ENCODE data around the gene BTF3. TPM values are rescaled to one million over a fixed set of nuclear protein-coding genes. Genes with fewer than 3 reads are reported as not detected.
A peak's percentile ranks its signal among the peaks of the same experiment; 100 is the strongest.

Gene BTF3
- total and polyA plus RNA-seq, 9 of the 15 experiments (the other 6 are each of a cell fraction or from before 2014, with no cell fraction given), result 534 to 1,637 (median 848) TPM

- TF ChIP-seq, protein P1, sequence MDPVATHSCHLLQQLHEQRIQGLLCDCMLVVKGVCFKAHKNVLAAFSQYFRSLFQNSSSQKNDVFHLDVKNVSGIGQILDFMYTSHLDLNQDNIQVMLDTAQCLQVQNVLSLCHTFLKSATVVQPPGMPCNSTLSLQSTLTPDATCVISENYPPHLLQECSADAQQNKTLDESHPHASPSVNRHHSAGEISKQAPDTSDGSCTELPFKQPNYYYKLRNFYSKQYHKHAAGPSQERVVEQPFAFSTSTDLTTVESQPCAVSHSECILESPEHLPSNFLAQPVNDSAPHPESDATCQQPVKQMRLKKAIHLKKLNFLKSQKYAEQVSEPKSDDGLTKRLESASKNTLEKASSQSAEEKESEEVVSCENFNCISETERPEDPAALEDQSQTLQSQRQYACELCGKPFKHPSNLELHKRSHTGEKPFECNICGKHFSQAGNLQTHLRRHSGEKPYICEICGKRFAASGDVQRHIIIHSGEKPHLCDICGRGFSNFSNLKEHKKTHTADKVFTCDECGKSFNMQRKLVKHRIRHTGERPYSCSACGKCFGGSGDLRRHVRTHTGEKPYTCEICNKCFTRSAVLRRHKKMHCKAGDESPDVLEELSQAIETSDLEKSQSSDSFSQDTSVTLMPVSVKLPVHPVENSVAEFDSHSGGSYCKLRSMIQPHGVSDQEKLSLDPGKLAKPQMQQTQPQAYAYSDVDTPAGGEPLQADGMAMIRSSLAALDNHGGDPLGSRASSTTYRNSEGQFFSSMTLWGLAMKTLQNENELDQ (CRISPR knock-in tag; IDR thresholded peaks at IDR 0.05; ENCODE audit: borderline replicate concordance), result no peak
- TF ChIP-seq ZNF311 (CRISPR knock-in tag; IDR thresholded peaks at IDR 0.05), result no peak
- TF ChIP-seq ZNF695 (CRISPR knock-in tag; IDR thresholded peaks at IDR 0.05), result no peak
- TF ChIP-seq ZNF146 (CRISPR knock-in tag; IDR thresholded peaks at IDR 0.05; ENCODE audit: unreplicated experiment), result no peak
- no peak for TF ChIP-seq SMAD2 (IDR thresholded peaks at IDR 0.05; ENCODE audit: low read depth, low read length)
- TF ChIP-seq WHSC1 (IDR thresholded peaks at IDR 0.05; ENCODE audit: low read length), result no peak
- TF ChIP-seq PRPF4 (IDR thresholded peaks at IDR 0.05; ENCODE audit: insufficient read depth, low read depth, low read length, poor library complexity, severe bottlenecking), result no peak
- no peak for TF ChIP-seq PRMT5 (CRISPR knock-in tag; IDR thresholded peaks at IDR 0.05)
- no peak for TF ChIP-seq RERE (CRISPR knock-in tag; IDR thresholded peaks at IDR 0.05; ENCODE audit: borderline replicate concordance)
- no peak for TF ChIP-seq ZNF785 (CRISPR knock-in tag; IDR thresholded peaks at IDR 0.05)
- TF ChIP-seq FOSL1 (tag; conservative IDR thresholded peaks at IDR 0.05), result peak; percentile 84
- TF ChIP-seq ZNF175 (CRISPR knock-in tag; IDR thresholded peaks at IDR 0.05; ENCODE audit: low read depth), result no peak
- no peak for TF ChIP-seq ZNF224 (CRISPR knock-in tag; IDR thresholded peaks at IDR 0.05)
- no peak for TF ChIP-seq ZNF280B (CRISPR knock-in tag; IDR thresholded peaks at IDR 0.05)
- no peak for TF ChIP-seq HMG20B (CRISPR knock-in tag; IDR thresholded peaks at IDR 0.05)
- no peak for TF ChIP-seq TAF9B (IDR thresholded peaks at IDR 0.05; ENCODE audit: partially characterized antibody)
- no peak for TF ChIP-seq ZC3H8 (IDR thresholded peaks at IDR 0.05)
- TF ChIP-seq ZNF354B (CRISPR knock-in tag; IDR thresholded peaks at IDR 0.05), result no peak
- TF ChIP-seq CHCHD3 (CRISPR knock-in tag; IDR thresholded peaks at IDR 0.05), result no peak
- TF ChIP-seq TAL1 (IDR thresholded peaks at IDR 0.05), result peak; percentile 89
Observed at GRCh38 chr5:73488806-73489205, 9.4 kb upstream of the BTF3 start (continued).
